Brain pericyte (primary cell): Measurements from ENCODE around the gene IGDCC3.

ENCODE experiments used
- DNase-seq: peaks from one replicate; pipeline ENCODE4 v3.0.0-alpha.2; 2012; ENCODE audit warnings: low read depth, low spot score

Gene IGDCC3

DNA sequence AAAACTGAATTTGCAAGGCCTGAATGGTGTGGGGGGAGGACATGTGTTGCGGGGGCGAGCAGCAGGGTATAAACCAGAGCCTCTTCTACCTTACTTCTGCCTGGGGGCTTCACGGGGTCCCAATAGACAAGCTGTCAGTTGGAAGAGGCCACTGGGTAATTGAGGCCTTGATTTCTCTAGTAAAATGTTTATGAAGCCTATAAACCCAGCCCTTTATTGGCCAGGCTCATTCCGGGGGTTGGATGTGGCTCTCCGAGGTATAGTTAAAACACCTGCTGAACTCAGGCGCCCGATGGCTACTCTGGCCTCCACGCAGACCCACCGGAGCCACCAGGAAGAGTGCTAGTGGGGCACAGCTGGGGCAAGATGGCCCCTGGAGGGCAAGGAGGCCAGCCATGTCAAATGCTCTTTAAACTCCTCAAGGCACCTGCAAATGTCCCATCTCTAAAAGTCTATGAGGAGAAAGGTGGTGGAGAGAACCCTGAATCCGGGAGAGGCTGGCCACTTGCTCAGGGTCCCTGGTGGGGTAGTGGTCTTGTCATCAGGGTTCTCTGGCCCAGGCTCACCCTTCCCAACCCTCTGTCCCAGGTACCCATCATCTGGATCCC lies 34.3 kb downstream of the IGDCC3 start:
- DNase-seq = no peak

DNA sequence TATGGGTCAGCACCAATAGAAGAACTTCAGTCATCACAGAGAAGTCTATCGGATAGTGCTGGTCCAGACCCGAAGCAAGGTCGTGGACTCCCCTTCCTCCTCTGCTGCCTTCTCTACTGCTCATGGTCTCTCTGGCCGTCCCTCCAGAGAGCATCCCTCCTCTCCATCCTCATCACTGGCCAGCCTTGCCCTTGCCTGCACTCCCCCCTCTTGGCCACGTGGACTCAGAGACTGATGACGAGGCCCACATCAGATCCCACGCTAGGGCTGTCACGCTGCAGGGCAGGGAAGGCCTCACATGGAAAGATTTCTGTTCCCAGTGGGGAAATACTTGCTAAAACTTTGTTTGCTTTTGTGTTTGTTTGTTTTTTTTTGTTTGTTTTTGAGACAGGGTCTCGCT lies 35.3 kb downstream of the IGDCC3 start:
- DNase-seq = no peak

DNA sequence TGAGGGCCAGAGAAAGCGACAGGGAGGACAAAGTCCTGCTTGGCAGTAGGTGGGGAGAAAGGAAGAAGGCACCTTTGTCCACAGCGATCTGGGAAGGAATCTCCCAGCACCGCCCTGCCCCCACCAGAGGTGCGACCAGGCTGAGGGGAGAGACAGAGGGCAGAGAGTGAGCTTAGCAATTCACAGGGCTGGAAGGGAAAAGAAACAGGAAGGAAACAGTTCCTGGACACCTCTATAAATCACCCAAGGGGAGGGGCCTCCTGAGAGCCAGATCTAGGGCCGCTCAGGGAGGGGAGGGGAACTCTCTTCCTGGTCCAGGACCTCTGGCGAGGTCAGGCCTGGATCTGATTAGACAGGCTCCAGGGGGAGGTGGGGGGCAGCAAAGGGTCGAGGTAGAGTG lies 37.9 kb downstream of the IGDCC3 start:
- no peak for DNase-seq

DNA sequence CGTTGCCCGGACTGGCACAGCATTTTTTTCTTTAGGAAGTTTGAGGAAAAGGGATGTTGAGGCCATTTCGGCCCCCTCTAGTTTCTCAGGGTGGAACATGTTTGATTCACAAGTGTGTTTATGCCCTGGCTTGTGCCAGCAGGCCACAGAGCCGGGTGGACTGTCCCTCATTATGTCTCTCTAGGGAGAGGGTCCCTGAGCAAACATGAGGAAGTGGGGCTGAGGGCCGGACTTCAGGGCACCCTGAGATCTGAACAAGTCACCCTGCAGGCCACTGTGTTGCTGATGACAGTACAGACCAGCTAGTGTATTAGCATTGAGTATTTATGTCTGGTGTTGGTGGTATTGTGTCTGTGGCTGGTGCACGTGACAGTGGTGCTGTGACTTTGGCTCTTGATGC lies 38.4 kb downstream of the IGDCC3 start:
- DNase-seq = no peak

DNA sequence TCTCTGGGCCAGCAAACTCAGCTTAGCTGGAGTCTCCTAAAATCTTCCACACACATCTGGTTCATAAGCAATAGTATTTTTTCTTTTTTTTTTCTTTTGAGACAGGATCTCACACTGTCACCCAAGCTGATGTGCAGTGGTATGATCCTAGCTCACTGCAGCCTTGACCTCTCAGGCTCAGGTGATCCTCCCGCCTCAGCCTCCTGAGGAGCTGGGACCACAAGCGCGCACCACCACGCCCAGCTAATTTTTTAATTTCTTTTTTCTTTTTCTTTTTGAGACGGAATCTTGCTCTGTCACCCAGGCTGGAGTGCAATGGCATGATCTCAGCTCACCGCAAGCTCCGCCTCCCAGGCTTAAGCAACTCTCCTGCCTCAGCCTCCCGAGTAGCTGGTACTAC lies 39.0 kb downstream of the IGDCC3 start:
- DNase-seq = no peak

DNA sequence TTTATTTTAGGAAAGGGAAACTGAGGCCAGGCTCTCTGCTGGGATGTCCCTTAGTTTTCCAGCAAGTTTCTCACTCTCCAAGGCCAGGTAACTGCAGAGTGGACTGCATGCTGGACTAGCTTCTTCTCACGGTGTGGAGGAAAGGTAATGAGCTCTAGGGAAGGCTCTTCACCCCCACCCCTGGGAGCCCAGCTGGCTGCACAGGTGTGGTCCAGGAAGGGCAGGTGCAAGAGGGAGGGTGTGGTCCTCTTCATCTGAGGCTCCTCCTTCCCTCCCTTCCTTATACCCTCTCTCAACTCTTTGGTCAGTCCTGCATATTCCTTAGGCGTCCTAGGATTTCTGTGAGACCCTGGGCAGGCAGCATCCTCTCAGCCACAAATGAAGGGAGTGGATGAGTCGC lies 39.4 kb downstream of the IGDCC3 start:
- no peak for DNase-seq

DNA sequence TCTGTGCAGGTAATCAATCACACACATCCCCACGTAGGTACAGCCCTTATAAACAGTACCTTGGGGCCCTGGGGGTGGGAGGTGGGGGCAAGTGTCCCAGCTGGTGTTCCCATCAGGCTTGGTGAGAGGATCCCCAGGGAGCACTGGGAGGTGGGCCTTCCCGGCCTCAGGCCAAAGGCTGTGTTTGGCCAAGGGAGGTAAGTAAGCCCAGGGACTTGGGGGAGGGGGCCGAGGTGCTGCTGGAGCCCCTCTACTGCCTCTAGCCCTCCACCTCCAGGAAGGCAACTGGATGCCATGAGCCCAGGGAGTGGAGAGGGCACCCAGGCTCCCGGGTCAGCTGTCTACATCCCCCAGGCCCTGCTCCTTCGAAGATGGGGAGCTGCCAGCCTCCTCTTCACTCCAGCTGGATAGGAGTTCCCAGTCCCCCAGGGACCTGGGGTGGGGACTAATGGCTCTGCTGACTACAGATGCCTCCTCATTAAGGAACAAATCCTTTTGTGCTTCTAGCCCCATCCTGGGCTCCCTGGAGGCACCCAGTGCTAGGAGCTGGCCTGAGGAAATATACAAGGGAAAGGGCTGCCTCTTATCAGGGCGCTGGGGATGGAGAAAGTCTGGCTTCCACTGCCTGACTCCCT lies 40.2 kb downstream of the IGDCC3 start:
- no peak for DNase-seq

DNA sequence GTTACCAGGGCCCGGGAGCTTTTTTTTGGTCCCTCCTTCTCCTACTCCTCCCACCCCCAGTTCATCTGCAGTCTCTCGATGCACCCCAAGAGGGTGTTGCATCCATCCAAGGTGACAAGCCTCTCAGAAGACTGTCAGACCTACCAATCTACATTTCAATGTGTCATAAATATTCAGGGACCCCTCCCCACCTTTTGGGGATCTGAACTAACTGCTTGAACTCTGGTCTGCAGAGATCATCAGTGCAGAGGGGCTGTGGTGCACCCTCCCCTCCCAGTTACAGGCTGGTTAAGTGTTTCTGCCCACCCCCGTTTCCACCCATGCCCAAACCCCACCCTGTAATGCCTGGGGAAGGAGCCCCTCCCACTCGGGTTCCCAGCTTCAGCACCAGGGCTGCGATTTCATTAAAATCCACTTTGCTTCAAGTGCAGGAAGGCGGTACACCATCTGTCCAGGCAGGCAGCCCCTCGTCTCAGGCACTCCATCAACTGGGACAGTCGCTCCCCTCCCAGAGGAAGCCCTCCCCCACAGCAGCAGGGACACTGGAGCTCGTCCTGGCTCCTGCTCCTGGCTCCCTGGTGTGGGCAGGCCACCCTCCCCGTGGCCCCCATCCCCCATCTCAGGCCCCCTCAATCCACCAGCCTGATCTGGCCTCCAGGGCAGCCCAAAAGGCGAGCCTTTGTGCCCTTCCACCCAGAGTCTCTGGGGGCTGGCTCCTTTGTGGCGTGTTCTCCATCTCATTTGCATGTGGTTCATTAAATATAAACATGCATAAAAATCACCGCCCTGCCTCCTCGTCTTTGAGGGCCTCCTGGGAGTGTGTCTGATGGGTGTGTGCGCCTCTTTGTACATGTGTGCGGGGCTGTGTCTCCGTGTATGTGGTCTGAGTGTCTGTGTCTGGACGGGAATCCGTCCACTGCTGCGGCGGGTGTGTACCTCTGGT lies 41.0 kb downstream of the IGDCC3 start:
- no peak for DNase-seq

DNA sequence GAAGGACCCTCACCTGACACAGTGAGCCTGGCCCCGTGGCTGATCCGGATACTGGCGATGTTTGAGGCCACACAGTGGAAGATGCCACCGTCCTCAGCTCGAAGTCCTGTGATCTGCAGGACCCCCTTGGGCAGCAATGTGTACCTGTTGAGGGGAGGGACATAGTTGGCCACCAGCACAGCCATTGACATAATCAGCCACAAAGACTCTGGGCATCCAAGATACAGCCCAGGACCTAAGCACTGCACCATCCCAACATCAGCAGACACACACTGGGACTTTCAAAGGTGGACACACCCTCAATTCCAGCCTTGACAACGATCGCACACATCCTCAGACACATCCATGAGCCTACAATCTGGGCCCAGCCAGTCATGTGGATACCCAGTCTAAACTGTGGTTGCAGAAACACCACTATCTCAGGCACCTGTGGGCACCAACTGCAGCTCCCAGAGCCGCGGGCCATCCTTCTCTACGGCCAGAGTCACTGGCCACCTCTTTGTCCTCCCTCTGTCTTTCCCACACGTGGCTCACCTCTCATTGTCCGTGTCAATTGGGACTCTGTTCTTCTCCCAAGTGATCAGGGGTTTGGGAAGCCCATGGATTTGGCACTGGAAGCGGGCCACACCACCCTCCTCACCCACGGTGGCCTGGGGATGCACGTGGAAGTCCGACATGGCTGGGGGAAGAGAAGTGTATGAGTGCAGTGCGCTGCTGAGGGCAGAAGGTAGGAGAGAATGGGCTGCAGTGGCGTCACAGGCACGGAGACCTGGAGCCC lies 42.3 kb downstream of the IGDCC3 start:
- DNase-seq = no peak

DNA sequence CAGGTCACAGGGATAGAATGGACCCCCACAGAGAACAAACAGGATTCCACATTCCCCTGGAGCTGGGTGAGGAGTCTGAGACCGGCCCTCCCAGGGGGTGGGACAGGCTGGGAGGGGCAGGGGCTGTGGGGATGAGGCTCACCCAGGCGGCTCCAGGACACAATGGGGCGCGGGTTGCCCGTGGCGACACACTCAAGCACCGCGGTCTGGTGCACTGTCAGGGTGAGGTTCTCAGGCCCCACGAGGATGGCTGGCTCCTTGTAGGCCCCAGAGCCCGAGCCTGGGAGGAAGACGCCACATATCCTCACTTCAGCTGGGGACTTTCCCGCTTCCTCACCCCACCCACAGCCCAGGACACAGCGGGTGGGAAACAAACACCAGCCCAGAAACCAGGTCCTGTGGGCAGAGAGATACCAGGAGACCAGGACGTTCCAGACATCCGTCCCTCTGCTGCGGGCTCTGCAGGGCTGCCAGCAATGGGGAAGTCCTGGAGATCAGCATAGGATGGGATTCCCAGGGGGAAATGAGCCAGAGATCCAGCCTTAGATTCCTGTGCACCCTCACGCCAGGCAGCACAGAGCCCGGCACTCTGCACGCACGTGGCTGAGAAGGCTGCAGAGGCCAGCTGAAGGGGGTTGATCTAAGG lies 43.1 kb downstream of the IGDCC3 start:
- no peak for DNase-seq

DNA sequence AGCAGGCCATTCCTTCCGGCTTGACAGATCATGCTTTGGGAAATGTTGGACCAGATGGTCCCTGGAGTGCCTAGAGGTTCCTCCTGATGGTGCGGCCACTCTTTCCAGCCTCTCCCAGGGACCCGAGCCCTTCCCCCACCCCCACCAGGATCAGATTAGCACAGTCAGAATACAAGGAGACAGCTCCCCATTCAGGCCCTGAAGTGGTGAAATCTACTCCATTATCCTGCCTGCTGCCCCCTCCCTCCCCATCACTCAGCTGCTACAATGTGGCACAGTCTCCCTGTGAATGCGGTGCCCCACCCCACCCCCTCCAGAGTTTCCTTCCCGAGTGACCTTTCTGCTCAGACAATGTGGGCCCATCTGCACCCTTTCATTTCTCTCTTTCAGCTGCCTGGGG lies 43.9 kb downstream of the IGDCC3 start:
- DNase-seq = no peak

DNA sequence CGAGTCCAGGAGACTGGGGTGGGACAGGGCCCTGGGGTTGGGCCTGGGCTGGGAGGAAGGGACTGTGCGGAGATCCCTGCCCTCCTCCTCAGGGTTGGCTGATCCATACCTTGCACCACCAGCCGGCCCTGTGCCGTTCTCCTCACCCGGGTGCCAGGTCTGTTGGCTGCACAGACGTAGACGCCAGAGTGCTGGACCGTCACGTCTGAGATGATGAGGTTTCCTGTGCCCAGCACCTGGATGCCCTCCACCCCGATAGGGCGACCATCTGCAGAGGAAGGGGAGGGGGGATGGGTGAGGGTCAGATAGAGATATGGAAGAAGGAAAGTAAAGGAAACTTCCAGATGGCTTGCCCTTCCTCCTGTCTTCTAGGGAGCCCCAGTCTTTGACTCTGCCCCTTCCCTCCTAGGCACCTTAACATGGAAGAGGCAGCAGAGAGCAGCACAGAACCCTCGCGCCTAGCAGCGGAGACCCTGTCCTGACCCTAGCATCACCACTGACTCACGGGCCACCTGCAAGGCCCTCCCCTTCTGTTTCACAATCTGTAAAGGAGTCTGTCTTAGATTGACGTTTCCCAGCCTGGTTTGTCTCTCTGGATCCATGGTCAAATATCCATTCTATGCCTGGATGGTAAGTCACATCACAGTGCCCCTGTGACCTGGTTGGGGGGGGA lies 44.5 kb downstream of the IGDCC3 start:
- DNase-seq = no peak

DNA sequence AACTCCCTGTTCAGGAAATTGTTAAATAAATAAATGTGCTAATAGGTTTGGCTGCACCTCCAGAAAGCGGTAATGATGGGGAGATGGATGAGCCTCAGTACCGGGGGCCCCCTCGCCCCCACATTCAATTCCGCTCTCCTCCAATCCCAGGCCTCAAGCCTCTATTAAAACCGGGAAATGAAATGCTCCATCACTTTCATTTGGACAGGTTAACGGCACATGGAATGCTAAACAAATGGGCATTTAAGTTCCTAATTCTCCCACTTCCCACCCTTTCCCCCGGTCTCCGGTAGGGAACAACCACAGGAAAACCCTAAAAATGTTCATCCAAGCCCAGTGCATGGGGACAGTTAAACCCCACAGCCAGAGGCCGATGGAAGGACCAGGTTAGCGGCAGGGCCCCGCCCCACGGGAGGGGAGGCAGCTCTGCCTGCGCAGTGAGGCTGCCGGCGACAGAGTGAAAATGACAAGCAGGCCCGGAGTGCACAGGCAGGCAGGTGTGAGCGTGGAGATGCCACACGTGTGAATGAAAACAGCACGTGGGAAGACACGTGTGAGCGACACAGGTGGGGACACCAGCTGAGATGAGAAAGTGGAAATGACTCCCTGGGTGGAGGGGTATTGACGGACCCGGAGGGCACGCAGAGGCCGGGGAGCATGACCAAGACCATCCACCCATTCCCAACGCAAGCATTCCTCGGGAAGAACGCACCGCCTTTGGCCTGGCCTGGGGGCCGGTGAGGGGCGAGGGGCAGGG lies 45.2 kb downstream of the IGDCC3 start:
- no peak for DNase-seq

DNA sequence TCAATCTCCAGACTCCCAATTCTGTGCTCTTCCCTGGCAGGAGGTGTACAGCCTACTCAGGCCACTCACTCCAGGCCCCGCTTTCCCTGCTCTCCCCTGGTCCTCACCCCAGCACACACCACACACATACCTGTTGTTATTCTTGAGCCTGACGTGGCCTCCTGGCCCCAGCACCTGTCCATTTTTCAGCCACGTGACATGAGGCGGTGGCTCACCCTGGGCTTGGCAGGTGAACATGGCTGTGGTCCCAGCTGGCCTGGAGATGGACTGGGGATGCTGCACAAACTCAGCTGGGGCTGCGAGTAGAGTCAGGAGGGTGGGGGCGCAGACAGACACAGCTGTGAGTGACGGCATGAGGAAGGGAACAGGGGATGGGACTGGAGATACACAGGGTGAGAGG lies 46.0 kb downstream of the IGDCC3 start:
- DNase-seq = no peak

DNA sequence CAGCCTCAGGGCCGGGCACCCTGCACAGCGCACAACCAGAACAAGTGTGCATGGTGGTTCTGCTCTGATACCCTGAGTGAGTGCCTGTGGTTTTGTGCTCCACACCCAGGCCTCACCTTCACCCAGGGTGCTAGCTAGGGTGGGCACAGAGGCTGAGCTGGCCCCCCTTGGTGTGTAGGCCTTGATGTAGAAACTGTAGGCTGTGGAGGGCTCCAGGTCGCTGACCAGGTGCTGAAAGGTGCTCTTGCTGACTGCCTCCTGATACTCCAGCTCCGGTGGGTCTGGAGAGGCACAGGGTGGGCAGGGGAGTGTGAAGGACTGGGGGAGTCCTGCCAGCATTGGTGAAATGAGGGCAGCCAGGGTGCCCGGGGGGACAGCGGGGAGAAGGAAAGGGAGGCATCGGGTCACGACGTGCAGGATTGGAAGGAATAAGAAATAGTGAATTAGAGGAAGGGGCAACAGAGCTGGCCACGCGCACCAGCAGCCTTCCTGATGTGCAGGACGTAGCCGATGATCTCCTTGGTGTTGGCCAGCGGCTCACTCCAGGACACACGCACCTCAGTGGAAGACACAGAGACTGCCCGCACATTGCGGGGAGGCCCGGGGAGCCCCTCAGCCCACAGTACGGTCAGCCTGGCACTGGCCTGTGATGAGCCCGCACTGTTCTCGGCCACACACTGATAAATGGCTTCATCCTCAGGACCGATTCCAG lies 46.7 kb downstream of the IGDCC3 start:
- no peak for DNase-seq

DNA sequence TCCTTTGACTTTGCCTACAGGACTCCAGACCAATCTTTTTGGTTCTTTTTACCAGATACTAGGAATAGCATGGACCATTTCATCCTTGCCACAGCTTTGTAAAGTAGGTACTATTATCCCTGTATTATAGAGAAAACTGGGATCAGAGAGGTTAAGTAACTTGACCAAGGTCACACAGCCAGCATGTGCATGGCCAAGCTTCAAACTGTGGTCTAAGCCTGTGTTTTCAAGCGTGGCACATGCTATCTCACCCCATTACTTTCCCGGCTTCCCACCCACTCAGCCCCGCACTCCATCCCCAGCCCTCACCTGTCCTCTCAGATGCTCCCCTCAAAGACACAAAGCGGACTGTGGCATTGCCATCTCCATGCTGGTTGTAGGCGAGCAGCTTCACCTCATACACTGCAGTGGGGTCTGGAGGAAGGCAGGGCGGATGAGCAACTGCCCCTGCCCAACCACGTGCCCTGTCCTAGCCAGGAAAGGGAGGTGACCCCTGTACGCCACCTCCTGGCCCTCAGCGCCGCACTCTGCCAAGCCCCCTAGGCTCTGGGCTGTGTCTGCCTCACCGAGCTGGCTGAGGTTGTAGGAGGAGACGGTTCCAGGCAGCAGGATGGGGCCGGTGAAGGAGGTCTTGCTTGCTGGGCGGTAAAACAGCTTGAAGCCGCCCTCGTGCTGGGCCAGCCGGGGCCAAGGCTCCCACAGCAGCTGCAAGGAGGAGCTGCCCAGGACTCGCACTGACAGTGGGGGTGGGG lies 47.6 kb downstream of the IGDCC3 start:
- DNase-seq = no peak

DNA sequence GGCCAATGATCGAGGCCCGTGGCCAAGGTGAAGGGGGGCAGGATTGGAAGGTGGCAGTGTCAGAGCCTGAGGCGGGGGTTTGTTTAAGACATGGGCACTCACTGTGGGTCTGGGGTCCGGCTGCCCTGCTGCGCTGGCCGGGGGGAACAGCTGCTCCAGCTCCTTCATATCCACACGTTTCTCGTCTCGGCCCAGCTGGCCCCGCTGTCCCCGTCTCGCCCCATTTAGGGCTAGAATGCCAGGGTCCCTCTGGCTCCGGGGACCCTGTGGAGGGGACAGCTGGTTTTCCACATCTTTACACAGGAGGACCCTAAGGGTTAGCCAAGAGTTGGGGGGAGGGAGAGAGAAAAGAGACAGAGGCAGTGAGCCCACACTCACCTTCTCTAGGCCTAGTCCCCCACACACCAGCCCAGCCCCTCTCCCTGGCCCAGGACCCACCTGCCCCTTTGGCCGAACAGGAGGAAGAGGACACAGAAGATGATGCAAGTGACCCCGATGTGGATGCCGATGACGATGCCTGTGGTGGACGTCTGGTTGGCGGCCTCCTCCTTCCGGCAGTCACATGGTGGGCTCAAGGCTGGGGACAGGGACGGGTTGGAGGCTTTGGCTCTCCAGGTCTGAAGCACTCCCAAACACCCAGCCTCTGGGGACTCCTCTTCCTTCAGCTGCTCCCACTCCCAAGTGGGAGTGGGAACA lies 48.4 kb downstream of the IGDCC3 start:
- DNase-seq = no peak
